Measurements from ENCODE around the gene CCR2. TPM values are rescaled to one million over a fixed set of nuclear protein-coding genes. Genes with fewer than 3 reads are reported as not detected.

Gene CCR2
- polyA plus RNA-seq, 1 donor from 2014 or later, result not detected

DNA sequence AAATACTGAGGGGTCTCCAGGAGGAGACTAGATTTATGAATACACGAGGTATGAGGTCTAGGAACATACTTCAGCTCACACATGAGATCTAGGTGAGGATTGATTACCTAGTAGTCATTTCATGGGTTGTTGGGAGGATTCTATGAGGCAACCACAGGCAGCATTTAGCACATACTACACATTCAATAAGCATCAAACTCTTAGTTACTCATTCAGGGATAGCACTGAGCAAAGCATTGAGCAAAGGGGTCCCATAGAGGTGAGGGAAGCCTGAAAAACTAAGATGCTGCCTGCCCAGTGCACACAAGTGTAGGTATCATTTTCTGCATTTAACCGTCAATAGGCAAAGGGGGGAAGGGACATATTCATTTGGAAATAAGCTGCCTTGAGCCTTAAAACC lies 21.3 kb downstream of the CCR2 start:
- no peaks in the 10 kb centered on the region for H3K36me3 ChIP-seq (ENCODE audit: insufficient read depth, low read length)

GRCh38 chr3:46375814-46376213 lies 21.9 kb downstream of the CCR2 start:
- no peaks in the 10 kb centered on the region for H3K79me2 ChIP-seq (replicated peaks; ENCODE audit: insufficient read depth, low read length)
- no peaks in the 10 kb centered on the region for H3K9me3 ChIP-seq (ENCODE audit: low read length)
- no peaks in the 10 kb centered on the region for H3K9me2 ChIP-seq (ENCODE audit: insufficient read depth, low read length)
- H3K9ac ChIP-seq (ENCODE audit: low read length), result no peak overlapping the region
- H3K27ac ChIP-seq (ENCODE audit: low read length), result no peak overlapping the region
- no peak overlapping the region for H2AFZ ChIP-seq (ENCODE audit: low read depth, low read length)
- H3K4me2 ChIP-seq (ENCODE audit: low read length), result no peak overlapping the region
- no peaks in the 10 kb centered on the region for H4K20me1 ChIP-seq (ENCODE audit: insufficient read depth)
- H3F3A ChIP-seq (ENCODE audit: insufficient read depth, low read length, poor library complexity, severe bottlenecking), result no peaks in the 10 kb centered on the region
- no peaks in the 10 kb centered on the region for H3K36me3 ChIP-seq (ENCODE audit: insufficient read depth, low read length)
- no peaks in the 10 kb centered on the region for H3K27me3 ChIP-seq (ENCODE audit: insufficient read depth, low read depth, low read length)
- H3K4me3 ChIP-seq (ENCODE audit: low read length), result no peak overlapping the region
- TF ChIP-seq TAF1 (IDR thresholded peaks at IDR 0.05; ENCODE audit: low read depth), result no peak
- no peak for TF ChIP-seq POLR2AphosphoS5 (IDR thresholded peaks at IDR 0.05)
- TF ChIP-seq EZH2 (IDR thresholded peaks at IDR 0.05; ENCODE audit: borderline replicate concordance, insufficient read depth, low read length, poor library complexity, severe bottlenecking), result no peak
- TF ChIP-seq, protein P1, sequence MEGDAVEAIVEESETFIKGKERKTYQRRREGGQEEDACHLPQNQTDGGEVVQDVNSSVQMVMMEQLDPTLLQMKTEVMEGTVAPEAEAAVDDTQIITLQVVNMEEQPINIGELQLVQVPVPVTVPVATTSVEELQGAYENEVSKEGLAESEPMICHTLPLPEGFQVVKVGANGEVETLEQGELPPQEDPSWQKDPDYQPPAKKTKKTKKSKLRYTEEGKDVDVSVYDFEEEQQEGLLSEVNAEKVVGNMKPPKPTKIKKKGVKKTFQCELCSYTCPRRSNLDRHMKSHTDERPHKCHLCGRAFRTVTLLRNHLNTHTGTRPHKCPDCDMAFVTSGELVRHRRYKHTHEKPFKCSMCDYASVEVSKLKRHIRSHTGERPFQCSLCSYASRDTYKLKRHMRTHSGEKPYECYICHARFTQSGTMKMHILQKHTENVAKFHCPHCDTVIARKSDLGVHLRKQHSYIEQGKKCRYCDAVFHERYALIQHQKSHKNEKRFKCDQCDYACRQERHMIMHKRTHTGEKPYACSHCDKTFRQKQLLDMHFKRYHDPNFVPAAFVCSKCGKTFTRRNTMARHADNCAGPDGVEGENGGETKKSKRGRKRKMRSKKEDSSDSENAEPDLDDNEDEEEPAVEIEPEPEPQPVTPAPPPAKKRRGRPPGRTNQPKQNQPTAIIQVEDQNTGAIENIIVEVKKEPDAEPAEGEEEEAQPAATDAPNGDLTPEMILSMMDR (IDR thresholded peaks at IDR 0.05; ENCODE audit: poor library complexity, severe bottlenecking), result no peak
- no peak for TF ChIP-seq EP300 (conservative IDR thresholded peaks at IDR 0.05; ENCODE audit: poor library complexity, severe bottlenecking)
- TF ChIP-seq RAD21 (conservative IDR thresholded peaks at IDR 0.05), result no peak
- TF ChIP-seq SMC3 (conservative IDR thresholded peaks at IDR 0.05; ENCODE audit: poor library complexity), result no peak
- no peak for TF ChIP-seq REST (IDR thresholded peaks at IDR 0.05; ENCODE audit: borderline replicate concordance)

More for the DNA sequence above, 21.3 kb downstream of the CCR2 start:
- no peak overlapping the region for H3K4me2 ChIP-seq (ENCODE audit: low read length)
- no peak overlapping the region for H3K9ac ChIP-seq (ENCODE audit: low read length)
- no peaks in the 10 kb centered on the region for H4K20me1 ChIP-seq (ENCODE audit: insufficient read depth)
- H3K27me3 ChIP-seq (ENCODE audit: insufficient read depth, low read depth, low read length), result no peaks in the 10 kb centered on the region
- no peaks in the 10 kb centered on the region for H3K9me2 ChIP-seq (ENCODE audit: insufficient read depth, low read length)
- no peaks in the 10 kb centered on the region for H3F3A ChIP-seq (ENCODE audit: insufficient read depth, low read length, poor library complexity, severe bottlenecking)
- H3K79me2 ChIP-seq (replicated peaks; ENCODE audit: insufficient read depth, low read length), result no peaks in the 10 kb centered on the region
- H2AFZ ChIP-seq (ENCODE audit: low read depth, low read length), result no peak overlapping the region
- no peak overlapping the region for H3K27ac ChIP-seq (ENCODE audit: low read length)
- H3K9me3 ChIP-seq (ENCODE audit: low read length), result no peaks in the 10 kb centered on the region
- H3K4me3 ChIP-seq (ENCODE audit: low read length), result no peak overlapping the region
- no peak for TF ChIP-seq RAD21 (conservative IDR thresholded peaks at IDR 0.05)
- TF ChIP-seq SMC3 (conservative IDR thresholded peaks at IDR 0.05; ENCODE audit: poor library complexity), result no peak
- no peak for TF ChIP-seq EZH2 (IDR thresholded peaks at IDR 0.05; ENCODE audit: borderline replicate concordance, insufficient read depth, low read length, poor library complexity, severe bottlenecking)
- TF ChIP-seq, protein P1 (IDR thresholded peaks at IDR 0.05; ENCODE audit: poor library complexity, severe bottlenecking), result no peak
- no peak for TF ChIP-seq TAF1 (IDR thresholded peaks at IDR 0.05; ENCODE audit: low read depth)
- TF ChIP-seq EP300 (conservative IDR thresholded peaks at IDR 0.05; ENCODE audit: poor library complexity, severe bottlenecking), result no peak
- no peak for TF ChIP-seq MXI1 (conservative IDR thresholded peaks at IDR 0.05; ENCODE audit: poor library complexity, severe bottlenecking)
- no peak for TF ChIP-seq REST (IDR thresholded peaks at IDR 0.05; ENCODE audit: borderline replicate concordance)
- TF ChIP-seq POLR2AphosphoS5 (IDR thresholded peaks at IDR 0.05), result no peak

All from neural cell (in vitro differentiated cells).